ENCODE measurements around the gene AP3B1. TPM values are rescaled to one million over a fixed set of nuclear protein-coding genes. Genes with fewer than 3 reads are reported as not detected.

AP3B1 gene
- total RNA-seq, 2 experiments from 2014 or later = 39.4 to 52.3 TPM

- Mint-ChIP-seq H3K4me1 (peaks cover 10% of the 10 kb centered on the region), H3K4me3 (no peak overlapping the region), H3K27ac (no peak overlapping the region), H3K27me3 (peaks cover 33% of the 10 kb centered on the region), H3K36me3 (ENCODE audit: low read depth) (no peaks in the 10 kb centered on the region), H3K9me3 (no peaks in the 10 kb centered on the region)
- DNase-seq = no peak
- ChIA-PET CTCF (interaction anchor here (0.6 kb wide), 1 partner anchor 314 kb away, joined by 3 read pairs; no protein-coding TSS in a partner anchor), POLR2A (no interaction called here)
Observed at GRCh38 chr5:77955577-77955976, 338.9 kb downstream of the AP3B1 start.

GRCh38 chr5:77953374-77953773 lies 341.1 kb downstream of the AP3B1 start:
- ChIA-PET CTCF (interaction anchor here (0.6 to 1.3 kb wide), 3 partner anchors 50 to 872 kb away, joined by 4 read pairs; no protein-coding TSS in a partner anchor), POLR2A (no interaction called here)
- H3K27ac Mint-ChIP-seq = no peak overlapping the region
- DNase-seq = no peak
- H3K27me3 Mint-ChIP-seq = peaks cover 22% of the 10 kb centered on the region
- H3K4me3 Mint-ChIP-seq = no peak overlapping the region
- no peaks in the 10 kb centered on the region for H3K4me1 Mint-ChIP-seq
- H3K36me3 Mint-ChIP-seq (ENCODE audit: low read depth) = no peaks in the 10 kb centered on the region
- no peaks in the 10 kb centered on the region for H3K9me3 Mint-ChIP-seq

DNA sequence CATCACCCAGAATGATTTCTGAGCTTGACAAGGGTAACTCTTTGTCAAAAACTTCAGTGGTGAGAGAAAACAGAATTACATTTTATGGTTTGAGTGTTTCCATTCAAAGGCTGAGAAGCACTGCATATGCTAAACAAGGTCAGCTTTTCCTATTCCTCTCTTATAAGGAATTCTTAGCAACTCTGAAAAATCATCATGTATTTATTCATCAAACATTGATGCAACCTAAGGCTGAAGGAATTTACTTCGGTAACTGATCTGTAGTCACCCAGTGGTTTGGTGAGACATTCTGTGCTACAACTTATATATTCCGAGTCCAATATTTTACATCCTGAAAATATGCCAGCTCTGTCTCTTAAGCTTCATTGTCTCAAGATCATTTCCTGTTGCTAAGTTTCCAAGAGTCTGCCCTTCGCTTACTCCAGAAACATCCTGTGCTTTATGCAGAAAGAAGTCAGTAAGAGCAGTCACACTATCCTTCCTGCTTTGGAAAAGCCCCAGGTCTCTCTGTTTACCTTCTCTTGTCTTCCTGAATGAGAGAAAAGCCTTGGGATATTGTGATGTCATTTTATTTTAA lies 341.8 kb downstream of the AP3B1 start:
- H3K4me3 Mint-ChIP-seq = no peak overlapping the region
- H3K36me3 Mint-ChIP-seq (ENCODE audit: low read depth) = no peaks in the 10 kb centered on the region
- peaks cover 19% of the 10 kb centered on the region for H3K27me3 Mint-ChIP-seq
- no peaks in the 10 kb centered on the region for H3K4me1 Mint-ChIP-seq
- no peaks in the 10 kb centered on the region for H3K9me3 Mint-ChIP-seq
- DNase-seq = no peak
- no peak overlapping the region for H3K27ac Mint-ChIP-seq
- ChIA-PET POLR2A (no interaction called here), CTCF (interaction anchor here (1.0 to 1.3 kb wide), 2 partner anchors 120 to 842 kb away, joined by 3 to 4 read pairs; no protein-coding TSS in a partner anchor)

Other genes starting within 250 kb of the AP3B1 start
- 10 to 100 TPM; 17.4 to 19.3 TPM for gene SCAMP1, start 65.9 kb upstream of the AP3B1 start, total RNA-seq